K562 (cell line): ENCODE data around the gene DPP8. TPM values are rescaled to one million over a fixed set of nuclear protein-coding genes. Genes with fewer than 3 reads are reported as not detected.
A peak's percentile ranks its signal among the peaks of the same experiment; 100 is the strongest.

Experiments used
- ATAC-seq: fragments of 200-7000 bp; cut with Tn5 transposase; 3 replicates; pipeline ENCODE4 v1.9.1; 2020; ENCODE audit warnings: moderate library complexity
- BruUV-seq: library from RNA; stranded (reverse); fragments of 400-500 nt; replicated peaks from 2 replicates; lab custom pipeline; 2021; lab: Mats Ljungman, UMichigan
- CTCF ChIA-PET: fragments of 300-600 bp; formaldehyde crosslinking; extraction: SDS; loops from one replicate; lab custom pipeline; 2021; ENCODE audit warnings: low intra/inter-chr PET ratio; lab: Yijun Ruan, JAX
- POLR2A ChIA-PET: fragments of 300-600, 350-650 bp; sonication (Branson Sonifier 250); formaldehyde crosslinking; extraction: SDS; loops from one replicate; lab custom pipeline; 2021; ENCODE audit warnings: antibody characterized with exemption, inconsistent platforms; lab: Yijun Ruan, JAX
- DNase-seq, 4 experiments: peaks; one replicate each; pipeline versions ENCODE4 v3.0.0 to v3.0.0-alpha.2; 2011 to 2018; ENCODE audit warnings: low spot score in 3 of 4, mixed read lengths in 3 of 4; ENCODE audit errors: extremely low read depth in 1 of 4
- FAIRE-seq: peaks from 2 replicates; lab custom pipeline; 2011; peaks lifted over from hg19 to GRCh38; lab: Jason Lieb, UNC
- H2AFZ ChIP-seq: 2 replicates; pipeline ENCODE4 v1.6.0; 2011; ENCODE audit warnings: low read depth, low read length, control low read depth, inconsistent platforms
- H3K27ac ChIP-seq: fragments of 200-600 bp; 3 replicates; pipeline ENCODE4 v1.8.0; 2011; ENCODE audit warnings: low read depth, mild to moderate bottlenecking, control low read depth, inconsistent platforms, low read length, moderate library complexity, mixed read lengths; ENCODE audit errors: extremely low read depth
- H3K27me3 ChIP-seq, 2 experiments: fragments of 300-600 bp in 1 of 2; 2 replicates in 1 of 2; 3 replicates in 1 of 2; pipeline versions ENCODE4 v1.6.0 to v1.8.0; 2011; ENCODE audit warnings: inconsistent platforms in 2 of 2, low read length in 2 of 2, mild to moderate bottlenecking in 1 of 2, mixed read lengths in 1 of 2, moderate library complexity in 1 of 2; ENCODE audit not compliant: control insufficient read depth in 2 of 2, insufficient read depth in 2 of 2
- H3K36me3 ChIP-seq: fragments of 300-600 bp; 3 replicates; pipeline ENCODE4 v1.8.0; 2011; ENCODE audit warnings: mild to moderate bottlenecking, low read length, inconsistent platforms; ENCODE audit not compliant: control insufficient read depth, insufficient read depth
- H3K4me1 ChIP-seq, 2 experiments: fragments of 200-600 bp in 1 of 2; replicated peaks in 1 of 2; 2 replicates in 1 of 2; 3 replicates in 1 of 2; pipeline versions ENCODE4 v1.5.1 to v1.8.0; 2011; ENCODE audit warnings: inconsistent platforms in 2 of 2, low read length in 2 of 2, mild to moderate bottlenecking in 1 of 2, mixed read lengths in 1 of 2, moderate library complexity in 1 of 2; ENCODE audit not compliant: control insufficient read depth in 2 of 2, insufficient read depth in 2 of 2
- H3K4me2 ChIP-seq: 2 replicates; pipeline ENCODE4 v1.6.1; 2011; ENCODE audit warnings: low read length, control low read depth, inconsistent platforms, mixed read lengths; ENCODE audit not compliant: insufficient read depth
- H3K4me3 ChIP-seq: fragments of 200-600 bp; sonication (generic), shearing (Covaris generic); 2 replicates; pipeline ENCODE4 v1.5.1; 2016; ENCODE audit warnings: control low read depth, inconsistent platforms
- H3K79me2 ChIP-seq: fragments of 200-600 bp; 3 replicates; pipeline ENCODE4 v1.8.0; 2011; ENCODE audit warnings: low read length, inconsistent platforms; ENCODE audit not compliant: control insufficient read depth, insufficient read depth
- H3K9ac ChIP-seq, 2 experiments: 2 replicates each; pipeline versions ENCODE4 v1.6.0 to v1.6.1; 2011; ENCODE audit warnings: low read depth in 2 of 2, low read length in 2 of 2, control low read depth in 1 of 2, inconsistent platforms in 1 of 2, mild to moderate bottlenecking in 1 of 2, mixed read lengths in 1 of 2; ENCODE audit not compliant: insufficient read depth in 1 of 2
- H3K9me1 ChIP-seq: one replicate; pipeline ENCODE4 v1.6.0; 2011; ENCODE audit warnings: inconsistent platforms, mild to moderate bottlenecking, low read length, moderate library complexity; ENCODE audit not compliant: control insufficient read depth, insufficient read depth
- H3K9me3 ChIP-seq: replicated peaks from 2 replicates; pipeline ENCODE4 v1.5.1; 2011; ENCODE audit warnings: low read depth, low read length, inconsistent platforms; ENCODE audit not compliant: control insufficient read depth, insufficient read depth
- H4K20me1 ChIP-seq: replicated peaks from 2 replicates; pipeline ENCODE4 v1.6.1; 2011; ENCODE audit warnings: low read length, inconsistent platforms, mixed read lengths; ENCODE audit not compliant: control insufficient read depth, insufficient read depth
- IRF1 ChIP-seq: sonication (generic); formaldehyde crosslinking; IDR thresholded peaks from 2 replicates; pipeline ENCODE4 v1.8.0; 2022; ENCODE audit warnings: missing genetic modification reagents, mild to moderate bottlenecking, borderline replicate concordance
- LCOR ChIP-seq: sonication (generic); formaldehyde crosslinking; IDR thresholded peaks from 2 replicates; pipeline ENCODE4 v1.8.0; 2022; ENCODE audit warnings: mild to moderate bottlenecking, missing genetic modification reagents
- MAFF ChIP-seq: IDR thresholded peaks from 2 replicates; pipeline ENCODE4 v1.6.1; 2012; ENCODE audit warnings: low read length, improper control_type of control experiment
- MAFG ChIP-seq: fragments of 450-650 bp; conservative IDR thresholded peaks from 2 replicates; pipeline ENCODE4 v1.6.1; 2016; ENCODE audit warnings: missing genetic modification characterization, missing compliant biosample characterization
- NONO ChIP-seq, 2 experiments: fragments of 200-400 bp in 1 of 2; fragments of 450-650 bp in 1 of 2; formaldehyde crosslinking in 1 of 2; IDR thresholded peaks; 2 replicates each; pipeline ENCODE4 v1.6.1; 2017; ENCODE audit warnings: low read depth in 2 of 2, mild to moderate bottlenecking in 2 of 2, moderate library complexity in 2 of 2, low read length in 1 of 2
- NRF1 ChIP-seq, 2 experiments: fragments of 450-650 bp; IDR thresholded peaks in 1 of 2; conservative IDR thresholded peaks in 1 of 2; 2 replicates each; pipeline ENCODE4 v1.6.1; 2014; ENCODE audit warnings: mild to moderate bottlenecking in 2 of 2
- POLR3A ChIP-seq: IDR thresholded peaks from 2 replicates; pipeline ENCODE4 v1.6.1; 2011; ENCODE audit warnings: borderline replicate concordance, mild to moderate bottlenecking, moderate library complexity; ENCODE audit not compliant: insufficient read length, insufficient read depth; ENCODE audit errors: extremely low read depth
- PTTG1 ChIP-seq: fragments of 450-650 bp; IDR thresholded peaks from 2 replicates; pipeline ENCODE4 v1.6.1; 2016; ENCODE audit warnings: low read depth, mild to moderate bottlenecking, missing genetic modification characterization, missing compliant biosample characterization
- SOX6 ChIP-seq: fragments of 450-650 bp; IDR thresholded peaks from 2 replicates; pipeline ENCODE4 v1.6.1; 2014; ENCODE audit warnings: mild to moderate bottlenecking
- TAF9B ChIP-seq: fragments of 450-650 bp; IDR thresholded peaks from 2 replicates; pipeline ENCODE4 v1.6.1; 2018; ENCODE audit warnings: mild to moderate bottlenecking; ENCODE audit not compliant: partially characterized antibody
- TCFL5 ChIP-seq: fragments of 250-450 bp; sonication (Bioruptor Pico); conservative IDR thresholded peaks from 2 replicates; pipeline ENCODE4 v1.6.1; 2021; ENCODE audit warnings: mild to moderate bottlenecking, moderate library complexity, matching md5 sums
- ZNF175 ChIP-seq: fragments of 200-800 bp; sonication (Bioruptor generic); IDR thresholded peaks from 2 replicates; pipeline ENCODE4 v1.6.1; 2016; ENCODE audit warnings: low read depth, mild to moderate bottlenecking, missing genetic modification characterization, missing compliant biosample characterization
- ZNF23 ChIP-seq: fragments of 250-450 bp; sonication (Bioruptor Pico); IDR thresholded peaks from 2 replicates; pipeline ENCODE4 v1.4.0; 2020; ENCODE audit warnings: mild to moderate bottlenecking
- ZNF445 ChIP-seq: fragments of 250-450 bp; sonication (Bioruptor Pico); IDR thresholded peaks from 2 replicates; pipeline ENCODE4 v1.4.0; 2020; ENCODE audit warnings: low read depth, mild to moderate bottlenecking, moderate library complexity
- WGBS: fragments of 100-300 bp; shearing (Covaris generic); methylation state at CpG from one replicate; pipeline ENCODE4 v1.1.6; 2016; ENCODE audit warnings: low coverage, mixed read lengths; ENCODE audit not compliant: insufficient coverage; ENCODE audit errors: missing lambda C conversion rate; 5-methylcytosine and 5-hydroxymethylcytosine counted together
- in situ Hi-C: fragments of 300-500 bp; cut with MboI; formaldehyde crosslinking; loops from 4 replicates; pipeline ENCODE4 v1.15.0; 2018; ENCODE audit warnings: inconsistent platforms, mixed read lengths
- intact Hi-C: fragments of 100-400 bp; cut with micrococcal nuclease; formaldehyde crosslinking; loops from 2 replicates; pipeline ENCODE4 v1.14.2; 2022
- polyA plus RNA-seq, 8 experiments: library from polyadenylated mRNA; depleted of rRNA in 4 of 8; stranded (reverse) in 5 of 8; unstranded in 3 of 8; fragments of >200 nt; fragmentation: Nextera tagmentation in 2 of 8; fragmentation: Illumina TruSeq in 1 of 8; extraction: Ambion mirVana in 2 of 8; extraction: Trizol in 1 of 8; gene quantifications; 2 replicates each; pipeline versions ENCODE4 v1.2.1 to v1.2.3, GENCODE V29; 2011 to 2014; ENCODE audit warnings: inconsistent platforms in 1 of 8, missing spikeins in 1 of 8
- total RNA-seq, 7 experiments: library from RNA; depleted of rRNA in 6 of 7; stranded (reverse); fragments of >200 nt in 6 of 7; fragmentation: Illumina TruSeq in 2 of 7; extraction: Trizol in 2 of 7; gene quantifications; 2 replicates each; pipeline versions ENCODE4 v1.2.1 to v1.2.3, GENCODE V29; 2011 to 2021; ENCODE audit warnings: low replicate concordance in 1 of 7
- TF ChIP-seq, protein P1 (sequence below), 2 experiments: IDR thresholded peaks; 2 replicates each; pipeline ENCODE4 v1.6.1; 2011; ENCODE audit warnings: borderline replicate concordance in 1 of 2, control low read depth in 1 of 2, low read depth in 1 of 2, low read length in 1 of 2, mild to moderate bottlenecking in 1 of 2, mixed read lengths in 1 of 2, moderate library complexity in 1 of 2; ENCODE audit not compliant: insufficient read depth in 1 of 2, insufficient read length in 1 of 2, poor library complexity in 1 of 2, severe bottlenecking in 1 of 2; ENCODE audit errors: extremely low read depth in 1 of 2
- TF ChIP-seq, protein P2 (sequence below): sonication (generic); formaldehyde crosslinking; IDR thresholded peaks from 2 replicates; pipeline ENCODE4 v1.8.0; 2022; ENCODE audit warnings: mild to moderate bottlenecking, missing genetic modification reagents

Gene DPP8
- total and polyA plus RNA-seq, 9 of the 15 experiments (the other 6 are each of a cell fraction or from before 2014, with no cell fraction given): 5.5 to 36.7 (median 20.7) TPM

DNA sequence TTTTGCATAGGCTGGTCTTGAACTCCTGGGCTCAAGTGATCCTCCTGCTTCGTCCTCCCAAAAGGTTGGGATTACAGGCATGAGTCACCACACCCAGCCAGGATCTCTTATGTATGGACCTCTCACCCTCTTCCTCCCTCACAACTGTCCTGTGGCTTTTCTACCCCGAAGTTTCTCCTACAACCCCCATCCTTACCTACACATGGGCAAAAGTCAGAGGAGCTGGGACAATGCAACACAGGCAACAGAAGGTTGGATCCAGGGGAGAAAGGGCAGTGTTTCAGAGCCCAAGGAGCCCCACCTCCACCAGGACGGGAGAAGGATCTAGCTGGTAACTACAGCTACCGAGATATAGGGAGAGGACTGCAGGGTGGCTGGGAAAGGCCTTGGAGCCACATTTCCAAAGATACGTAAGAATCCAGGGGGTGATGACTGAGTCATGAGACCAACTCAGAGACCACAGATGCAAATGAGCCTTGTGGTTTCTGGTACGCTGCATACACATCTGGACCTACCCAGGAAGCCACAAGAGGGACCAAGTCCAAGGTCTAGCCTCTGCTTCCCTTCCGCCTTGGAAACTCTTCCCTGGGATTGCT, 108.4 kb downstream of the DPP8 start (continued):
- TF ChIP-seq, protein P1, sequence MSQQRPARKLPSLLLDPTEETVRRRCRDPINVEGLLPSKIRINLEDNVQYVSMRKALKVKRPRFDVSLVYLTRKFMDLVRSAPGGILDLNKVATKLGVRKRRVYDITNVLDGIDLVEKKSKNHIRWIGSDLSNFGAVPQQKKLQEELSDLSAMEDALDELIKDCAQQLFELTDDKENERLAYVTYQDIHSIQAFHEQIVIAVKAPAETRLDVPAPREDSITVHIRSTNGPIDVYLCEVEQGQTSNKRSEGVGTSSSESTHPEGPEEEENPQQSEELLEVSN (IDR thresholded peaks at IDR 0.05; ENCODE audit: borderline replicate concordance in 1 of 2, extremely low read depth in 1 of 2, insufficient read depth in 1 of 2, insufficient read length in 1 of 2, low read depth in 1 of 2, low read length in 1 of 2, poor library complexity in 1 of 2, severe bottlenecking in 1 of 2): no peak
- TF ChIP-seq ZNF445 (CRISPR knock-in tag): no peak

- Histone ChIP-seq H2AFZ (no peak overlapping the region), H3K9ac (no peak overlapping the region), H3K4me3 (no peak overlapping the region), H3K36me3 (no peaks in the 10 kb centered on the region), H3K27ac (no peak overlapping the region), H3K4me2 (no peak overlapping the region; the same call in 1 of the 2 replicates), H4K20me1 (no peaks in the 10 kb centered on the region), H3K9me1 (no peaks in the 10 kb centered on the region), H3K79me2 (no peaks in the 10 kb centered on the region), H3K4me1 (peaks cover 6 to 15% of the 10 kb centered on the region in 2 experiments; a peak in 4 of 5 replicates), H3K27me3 (peaks cover 6 to 36% of the 10 kb centered on the region in 2 experiments; a peak in 3 of 5 replicates), H3K9me3 (no peaks in the 10 kb centered on the region)
- FAIRE-seq: no peak
- DNase-seq: no peak
- BruUV-seq: no TSS peak
- ChIA-PET POLR2A (no interaction called here), CTCF (no interaction called here)
- 33% methylated on average over 6 of the region's 7 CpGs for WGBS
- no peak for ATAC-seq
- intact Hi-C loops: loop anchor here (10.0 kb wide), 1 partner anchor 166 kb away; no protein-coding TSS in a partner anchor
- in situ Hi-C loops: no loop called here
- TF ChIP-seq ZNF23 (no peak), TCFL5 (CRISPR knock-in tag) (no peak), NRF1 (conservative IDR thresholded peaks at IDR 0.05 in 1 of 2, IDR thresholded peaks at IDR 0.05 in 1 of 2) (no peak), ZNF175 (CRISPR knock-in tag) (no peak), ZNF445 (CRISPR knock-in tag) (no peak), PTTG1 (tag) (no peak), POLR3A (no peak), SOX6 (no peak), MAFF (peak; percentile 37), NONO (IDR thresholded peaks at IDR 0.05; ENCODE audit: low read depth in 2 of 2, low read length in 1 of 2) (no peak), TAF9B (no peak), MAFG (tag) (peak; percentile 28; the same call in 1 of the 2 replicates), IRF1 (CRISPR knock-in tag) (no peak), LCOR (CRISPR knock-in tag) (no peak)
- TF ChIP-seq, protein P2, sequence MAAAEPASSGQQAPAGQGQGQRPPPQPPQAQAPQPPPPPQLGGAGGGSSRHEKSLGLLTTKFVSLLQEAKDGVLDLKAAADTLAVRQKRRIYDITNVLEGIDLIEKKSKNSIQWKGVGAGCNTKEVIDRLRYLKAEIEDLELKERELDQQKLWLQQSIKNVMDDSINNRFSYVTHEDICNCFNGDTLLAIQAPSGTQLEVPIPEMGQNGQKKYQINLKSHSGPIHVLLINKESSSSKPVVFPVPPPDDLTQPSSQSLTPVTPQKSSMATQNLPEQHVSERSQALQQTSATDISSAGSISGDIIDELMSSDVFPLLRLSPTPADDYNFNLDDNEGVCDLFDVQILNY (CRISPR knock-in tag): no peak
Observed at GRCh38 chr15:65408324-65409035, 109.0 kb downstream of the DPP8 start.
